IMR-90 (cell line): ENCODE measurements around the gene IGSF9B. TPM values are rescaled to one million over a fixed set of nuclear protein-coding genes. Genes with fewer than 3 reads are reported as not detected.

Experiments used
- ATAC-seq: fragments of 200-7000 bp; cut with Tn5 transposase; 2 replicates; pipeline ENCODE4 v1.9.1; 2020; ENCODE audit warnings: low read depth, mild to moderate bottlenecking, moderate library complexity
- BruUV-seq: library from RNA; stranded (reverse); fragments of 400-500 nt; replicated peaks from 2 replicates; lab custom pipeline; 2021; lab: Mats Ljungman, UMichigan
- CTCF ChIA-PET: fragments of 300-600 bp; formaldehyde crosslinking; extraction: SDS; loops from one replicate; lab custom pipeline; 2021; ENCODE audit warnings: antibody characterized with exemption; lab: Yijun Ruan, JAX
- POLR2A ChIA-PET: fragments of 300-600 bp; sonication (Branson Sonifier 250); formaldehyde crosslinking; loops from one replicate; lab custom pipeline; 2022; ENCODE audit warnings: antibody characterized with exemption; ENCODE audit not compliant: unreplicated experiment; lab: Charles Lee
- DNase-seq: peaks from one replicate; pipeline ENCODE4 v3.0.0; 2013
- H2AFZ ChIP-seq: replicated peaks from 2 replicates; pipeline ENCODE3; 2013; ENCODE audit warnings: low read length, mild to moderate bottlenecking; ENCODE audit not compliant: poor library complexity
- H2AK5ac ChIP-seq: 2 replicates; pipeline ENCODE4 v1.6.1; 2013; ENCODE audit warnings: low read depth, low read length, inconsistent platforms
- H2AK9ac ChIP-seq: replicated peaks from 2 replicates; pipeline ENCODE3; 2013; ENCODE audit warnings: mild to moderate bottlenecking, low read depth, low read length, moderate library complexity; ENCODE audit not compliant: poor library complexity
- H2BK120ac ChIP-seq: 2 replicates; pipeline ENCODE4 v1.6.1; 2013; ENCODE audit warnings: low read depth, low read length, inconsistent platforms
- H2BK15ac ChIP-seq: 3 replicates; pipeline ENCODE4 v1.6.1; 2013; ENCODE audit warnings: low read depth, low read length, inconsistent platforms
- H2BK20ac ChIP-seq: 2 replicates; pipeline ENCODE4 v1.6.1; 2013; ENCODE audit warnings: low read depth, mild to moderate bottlenecking, inconsistent platforms, low read length, moderate library complexity
- H2BK5ac ChIP-seq: 2 replicates; pipeline ENCODE4 v1.6.1; 2013; ENCODE audit warnings: mild to moderate bottlenecking, low read depth, low read length, inconsistent platforms; ENCODE audit not compliant: poor library complexity, severe bottlenecking
- H3K14ac ChIP-seq: replicated peaks from 2 replicates; pipeline ENCODE4 v1.6.1; 2013; ENCODE audit warnings: low read depth, low read length, inconsistent platforms
- H3K18ac ChIP-seq: 2 replicates; pipeline ENCODE4 v1.6.1; 2013; ENCODE audit warnings: low read depth, low read length, control low read depth
- H3K23ac ChIP-seq: 2 replicates; pipeline ENCODE4 v1.6.1; 2013; ENCODE audit warnings: low read depth, low read length, inconsistent platforms
- H3K27ac ChIP-seq: 2 replicates; pipeline ENCODE4 v1.5.1; 2013; ENCODE audit warnings: mild to moderate bottlenecking, control low read depth, low read length; ENCODE audit not compliant: insufficient read depth
- H3K27me3 ChIP-seq: 2 replicates; pipeline ENCODE4 v1.6.1; 2013; ENCODE audit warnings: low read length; ENCODE audit not compliant: control insufficient read depth, insufficient read depth
- H3K36me3 ChIP-seq: 2 replicates; pipeline ENCODE4 v1.6.1; 2013; ENCODE audit warnings: low read length, mixed read lengths; ENCODE audit not compliant: control insufficient read depth, insufficient read depth
- H3K4ac ChIP-seq: 2 replicates; pipeline ENCODE4 v1.6.1; 2013; ENCODE audit warnings: low read depth, low read length, inconsistent platforms
- H3K4me1 ChIP-seq: 2 replicates; pipeline ENCODE4 v1.6.1; 2013; ENCODE audit warnings: low read length, mixed read lengths; ENCODE audit not compliant: control insufficient read depth, insufficient read depth
- H3K4me2 ChIP-seq: 2 replicates; pipeline ENCODE4 v1.6.1; 2013; ENCODE audit warnings: low read depth, mild to moderate bottlenecking, control low read depth, low read length, moderate library complexity
- H3K4me3 ChIP-seq: 2 replicates; pipeline ENCODE4 v1.5.1; 2013; ENCODE audit warnings: low read depth, mild to moderate bottlenecking, control low read depth, low read length, moderate library complexity; ENCODE audit not compliant: insufficient read depth
- H3K56ac ChIP-seq: 2 replicates; pipeline ENCODE4 v1.6.1; 2013; ENCODE audit warnings: low read length, inconsistent platforms; ENCODE audit not compliant: insufficient read depth; ENCODE audit errors: extremely low read depth
- H3K79me1 ChIP-seq, 2 experiments: 2 replicates each; pipeline ENCODE4 v1.6.1; 2013; ENCODE audit warnings: low read length in 2 of 2, inconsistent platforms in 1 of 2, low read depth in 1 of 2
- H3K9ac ChIP-seq: 2 replicates; pipeline ENCODE4 v1.6.1; 2013; ENCODE audit warnings: low read depth, low read length, control low read depth
- H3K9me1 ChIP-seq: 2 replicates; pipeline ENCODE4 v1.6.1; 2013; ENCODE audit warnings: low read length, inconsistent platforms; ENCODE audit not compliant: insufficient read depth
- H3K9me3 ChIP-seq: 2 replicates; pipeline ENCODE4 v1.6.1; 2013; ENCODE audit warnings: low read length; ENCODE audit not compliant: control insufficient read depth, insufficient read depth
- H4K20me1 ChIP-seq: 2 replicates; pipeline ENCODE4 v1.6.1; 2013; ENCODE audit warnings: low read length, inconsistent platforms; ENCODE audit not compliant: insufficient read depth
- H4K5ac ChIP-seq: 2 replicates; pipeline ENCODE4 v1.6.1; 2013; ENCODE audit warnings: mild to moderate bottlenecking, low read depth, low read length, control low read depth
- H4K8ac ChIP-seq, 2 experiments: 2 replicates each; pipeline ENCODE4 v1.6.1; 2013; ENCODE audit warnings: low read depth in 2 of 2, low read length in 2 of 2, control low read depth in 1 of 2, inconsistent platforms in 1 of 2
- H4K91ac ChIP-seq: 2 replicates; pipeline ENCODE4 v1.6.1; 2013; ENCODE audit warnings: low read depth, low read length, inconsistent platforms; ENCODE audit not compliant: insufficient read depth
- CEBPB ChIP-seq: IDR thresholded peaks from 2 replicates; pipeline ENCODE4 v1.6.1; 2012; ENCODE audit warnings: low read depth, low read length, improper control_type of control experiment
- CHD1 ChIP-seq: IDR thresholded peaks from 2 replicates; pipeline ENCODE4 v1.6.1; 2012; ENCODE audit warnings: low read depth, low read length, improper control_type of control experiment
- FOS ChIP-seq: fragments of 150-350 bp; IDR thresholded peaks from 2 replicates; pipeline ENCODE4 v1.6.1; 2016; ENCODE audit warnings: low read depth, low read length
- MAFK ChIP-seq: IDR thresholded peaks from 2 replicates; pipeline ENCODE4 v1.6.1; 2012; ENCODE audit warnings: low read depth, low read length, improper control_type of control experiment
- MXI1 ChIP-seq: IDR thresholded peaks from 2 replicates; pipeline ENCODE4 v1.6.1; 2012; ENCODE audit warnings: low read depth, mild to moderate bottlenecking, low read length, moderate library complexity, borderline replicate concordance
- POLR2A ChIP-seq: IDR thresholded peaks from 2 replicates; pipeline ENCODE4 v1.6.1; 2012; ENCODE audit warnings: mild to moderate bottlenecking, low read depth, low read length
- SMC3 ChIP-seq: fragments of 150-350 bp; IDR thresholded peaks from 2 replicates; pipeline ENCODE4 v1.6.1; 2016; ENCODE audit warnings: low read depth, mild to moderate bottlenecking, antibody characterized with exemption, low read length, moderate library complexity
- WGBS, 2 experiments: methylation state at CpG; one replicate each; pipeline versions ENCODE4 v1.1.5 to v1.1.7; 2013; ENCODE audit warnings: missing lambda C conversion rate in 2 of 2; ENCODE audit not compliant: insufficient read length in 1 of 2; ENCODE audit errors: extremely low coverage in 2 of 2; 5-methylcytosine and 5-hydroxymethylcytosine counted together
- dilution Hi-C: fragments of 300-500 bp; cut with HindIII; formaldehyde crosslinking; loops from one replicate; pipeline ENCODE4 v1.14.3; 2018; ENCODE audit warnings: low sequenced_read_pairs; ENCODE audit not compliant: unreplicated experiment
- in situ Hi-C: fragments of 300-500 bp; cut with MboI; formaldehyde crosslinking; loops from 3 replicates; pipeline ENCODE4 v1.14.3; 2019; ENCODE audit warnings: low sequenced_read_pairs, inconsistent platforms, mixed read lengths
- intact Hi-C: fragments of 100-400 bp; cut with micrococcal nuclease; formaldehyde crosslinking; loops from 2 replicates; pipeline ENCODE4 v1.10.0; 2022
- polyA plus RNA-seq, 3 experiments: library from polyadenylated mRNA; depleted of rRNA; stranded (reverse); fragments of >200 nt; gene quantifications; 2 replicates each; pipeline ENCODE4 v1.2.3, GENCODE V29; 2012; ENCODE audit warnings: low replicate concordance in 1 of 3
- total RNA-seq: library from RNA; depleted of rRNA; stranded (reverse); fragments of >200 nt; gene quantifications from 2 replicates; pipeline ENCODE4 v1.2.3, GENCODE V29; 2012

Gene IGSF9B
- total and polyA plus RNA-seq, 2 of the 4 experiments (the other 2 are of a cell fraction), result under 0.01 to 0.10 TPM

- Histone ChIP-seq H3K9ac (no peak overlapping the region), H3K27me3 (peaks cover 2% of the 10 kb centered on the region; the same call in 1 of the 2 replicates), H3K9me3 (no peaks in the 10 kb centered on the region; the same call in 1 of the 2 replicates), H3K79me1 (no peaks in the 10 kb centered on the region), H2AK9ac (no peak overlapping the region), H3K4me2 (no peak overlapping the region), H3K9me1 (no peaks in the 10 kb centered on the region), H3K4ac (no peak overlapping the region), H2AK5ac (no peak overlapping the region), H3K14ac (no peak overlapping the region), H4K5ac (no peak overlapping the region), H3K4me1 (no peaks in the 10 kb centered on the region), H3K23ac (no peak overlapping the region), H2BK15ac (no peak overlapping the region), H3K36me3 (no peaks in the 10 kb centered on the region), H2BK5ac (no peak overlapping the region), H4K8ac (no peak overlapping the region), H3K56ac (no peak overlapping the region), H3K4me3 (no peak overlapping the region), H3K27ac (no peak overlapping the region), H4K20me1 (no peaks in the 10 kb centered on the region), H4K91ac (no peak overlapping the region), H2BK20ac (no peak overlapping the region), H2AFZ (no peak overlapping the region), H2BK120ac (no peak overlapping the region), H3K18ac (no peak overlapping the region)
- dilution Hi-C loops (no loop called here), intact Hi-C loops (no loop called here), in situ Hi-C loops (no loop called here)
- no TSS peak for BruUV-seq
- 57% methylated on average over 6 of the region's 12 CpGs; no CpG with 5 or more reads in 1 of the 2 experiments for WGBS, 2 experiments
- TF ChIP-seq POLR2A (no peak), MXI1 (no peak), SMC3 (no peak), CEBPB (no peak), CHD1 (no peak), MAFK (no peak), FOS (no peak)
- DNase-seq (no peak), ATAC-seq (no peak)
- ChIA-PET POLR2A (no interaction called here), CTCF (no interaction called here)
These were observed 12.6 kb downstream of the IGSF9B start for GRCh38 chr11:133943950-133944698.
